ENCODE measurements around the gene RNASE2.
A peak's percentile ranks its signal among the peaks of the same experiment; 100 is the strongest.
"Not testable (repeated sequence)": the region's sequence is repeated elsewhere in the genome, so short reads cannot be mapped to it uniquely, and the experiment has no call there.

RNASE2 gene

GRCh38 chr14:20956376-20956976, 1.2 kb downstream of the RNASE2 start:
- TF ChIP-seq, protein P1, sequence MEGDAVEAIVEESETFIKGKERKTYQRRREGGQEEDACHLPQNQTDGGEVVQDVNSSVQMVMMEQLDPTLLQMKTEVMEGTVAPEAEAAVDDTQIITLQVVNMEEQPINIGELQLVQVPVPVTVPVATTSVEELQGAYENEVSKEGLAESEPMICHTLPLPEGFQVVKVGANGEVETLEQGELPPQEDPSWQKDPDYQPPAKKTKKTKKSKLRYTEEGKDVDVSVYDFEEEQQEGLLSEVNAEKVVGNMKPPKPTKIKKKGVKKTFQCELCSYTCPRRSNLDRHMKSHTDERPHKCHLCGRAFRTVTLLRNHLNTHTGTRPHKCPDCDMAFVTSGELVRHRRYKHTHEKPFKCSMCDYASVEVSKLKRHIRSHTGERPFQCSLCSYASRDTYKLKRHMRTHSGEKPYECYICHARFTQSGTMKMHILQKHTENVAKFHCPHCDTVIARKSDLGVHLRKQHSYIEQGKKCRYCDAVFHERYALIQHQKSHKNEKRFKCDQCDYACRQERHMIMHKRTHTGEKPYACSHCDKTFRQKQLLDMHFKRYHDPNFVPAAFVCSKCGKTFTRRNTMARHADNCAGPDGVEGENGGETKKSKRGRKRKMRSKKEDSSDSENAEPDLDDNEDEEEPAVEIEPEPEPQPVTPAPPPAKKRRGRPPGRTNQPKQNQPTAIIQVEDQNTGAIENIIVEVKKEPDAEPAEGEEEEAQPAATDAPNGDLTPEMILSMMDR (IDR thresholded peaks at IDR 0.05; ENCODE audit: low read depth, low read length): no peak
- H3K4me3 ChIP-seq (ENCODE audit: low read depth, low read length): no peak overlapping the region

- not testable (repeated sequence) for H3K4me3 ChIP-seq (ENCODE audit: low read depth, low read length)
Observed at GRCh38 chr14:20958946-20959345, 3.7 kb downstream of the RNASE2 start.

- H3K4me3 ChIP-seq (ENCODE audit: low read depth, low read length): no peak overlapping the region
- TF ChIP-seq, protein P1 (IDR thresholded peaks at IDR 0.05; ENCODE audit: low read depth, low read length): no peak
Observed at GRCh38 chr14:20969336-20969735, 14.0 kb downstream of the RNASE2 start.

GRCh38 chr14:20970647-20970982, 15.3 kb downstream of the RNASE2 start:
- TF ChIP-seq, protein P1 (IDR thresholded peaks at IDR 0.05; ENCODE audit: low read depth, low read length): no peak
- peak overlapping the region; percentile 70 for H3K4me3 ChIP-seq (ENCODE audit: low read depth, low read length)

DNA sequence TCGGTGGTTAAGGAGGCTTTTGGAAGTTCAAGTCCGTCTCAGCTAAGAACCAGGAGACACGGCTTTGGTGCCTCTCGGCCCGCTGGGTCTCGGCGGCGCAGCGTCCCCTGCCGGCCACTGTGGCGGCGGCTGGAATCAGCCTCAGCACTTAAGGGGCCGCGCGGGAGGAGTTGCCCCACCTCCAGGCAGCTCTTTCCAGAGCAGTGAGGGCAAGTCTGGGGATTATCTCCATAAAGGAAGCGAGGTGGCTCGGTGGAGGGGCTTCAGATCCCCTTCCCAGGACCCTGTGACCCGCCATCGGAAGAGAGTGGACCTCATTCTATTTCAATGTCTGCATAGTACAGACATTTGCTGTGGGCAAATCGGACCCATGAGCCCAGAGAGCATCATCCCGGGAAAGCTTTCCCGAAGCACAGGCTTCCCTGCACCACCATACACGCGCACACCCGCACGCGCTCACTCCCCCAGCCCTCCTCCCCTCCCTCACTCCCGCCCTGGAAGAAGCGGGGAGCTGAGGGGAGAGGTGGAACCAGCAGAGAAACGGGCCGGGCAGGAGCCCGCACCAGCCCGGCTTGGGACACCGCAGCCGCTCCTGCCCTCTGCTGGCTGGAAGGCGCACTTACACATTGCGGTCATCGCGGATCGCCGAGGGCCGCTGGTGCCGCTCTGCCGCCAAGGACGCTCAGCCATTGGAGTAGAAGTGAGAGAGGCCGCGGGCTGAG, 15.9 kb downstream of the RNASE2 start:
- peak overlapping the region; percentile 70 for H3K4me3 ChIP-seq (ENCODE audit: low read depth, low read length)
- TF ChIP-seq, protein P1 (IDR thresholded peaks at IDR 0.05; ENCODE audit: low read depth, low read length): peak; percentile 100

GRCh38 chr14:20971705-20972021, 16.4 kb downstream of the RNASE2 start:
- peak overlapping the region; percentile 70 for H3K4me3 ChIP-seq (ENCODE audit: low read depth, low read length)

DNA sequence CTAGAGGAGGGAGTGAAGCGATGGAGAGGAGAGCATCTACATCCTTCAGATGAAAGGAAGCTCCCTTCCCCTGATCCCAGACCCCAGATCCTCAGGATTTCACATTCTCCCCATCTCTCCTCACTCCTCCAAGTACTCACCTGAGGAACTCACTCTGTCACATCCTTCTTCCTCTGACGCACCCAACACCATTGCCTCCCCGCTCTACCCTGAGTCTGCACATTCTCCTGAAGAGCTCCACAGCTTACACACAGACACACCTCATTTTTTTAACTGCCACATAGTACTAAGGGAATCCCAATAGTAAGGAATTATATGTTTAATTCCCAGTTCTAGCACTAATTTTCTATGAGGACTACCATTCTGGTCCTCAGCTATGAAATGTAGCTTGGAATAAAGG, 18.2 kb downstream of the RNASE2 start:
- TF ChIP-seq, protein P1 (IDR thresholded peaks at IDR 0.05; ENCODE audit: low read depth, low read length): no peak
- H3K4me3 ChIP-seq (ENCODE audit: low read depth, low read length): no peak overlapping the region

More at GRCh38 chr14:20971705-20972021, 16.4 kb downstream of the RNASE2 start:
- TF ChIP-seq, protein P1 (IDR thresholded peaks at IDR 0.05; ENCODE audit: low read depth, low read length): no peak

GRCh38 chr14:20976291-20976690, 21.0 kb downstream of the RNASE2 start:
- TF ChIP-seq, protein P1 (IDR thresholded peaks at IDR 0.05; ENCODE audit: low read depth, low read length): no peak
- H3K4me3 ChIP-seq (ENCODE audit: low read depth, low read length): no peak overlapping the region

All from WI38 (cell line).